GM21515 (cell line): ENCODE data around the gene CTNNA2.
A peak's percentile ranks its signal among the peaks of the same experiment; 100 is the strongest.
"Not testable (repeated sequence)": the region's sequence is repeated elsewhere in the genome, so short reads cannot be mapped to it uniquely, and the experiment has no call there.

ENCODE experiments used
- ATAC-seq: cut with Tn5 transposase; IDR thresholded peaks from one replicate; pipeline ENCODE4 v1.9.1; 2021; ENCODE audit not compliant: unreplicated experiment

The CTNNA2 gene

GRCh38 chr2:80062298-80062697 lies 549.4 kb downstream of the CTNNA2 start:
- no peak for ATAC-seq

- no peak for ATAC-seq
Measured at GRCh38 chr2:80068038-80068731, 555.3 kb downstream of the CTNNA2 start.

GRCh38 chr2:80070587-80070986 lies 557.7 kb downstream of the CTNNA2 start:
- ATAC-seq: no peak

GRCh38 chr2:80071941-80072340 lies 559.1 kb downstream of the CTNNA2 start:
- no peak for ATAC-seq

- peak; percentile 75 for ATAC-seq
Measured at GRCh38 chr2:80073134-80073561, 560.3 kb downstream of the CTNNA2 start.

GRCh38 chr2:80074321-80075070 lies 561.6 kb downstream of the CTNNA2 start:
- no peak for ATAC-seq

- ATAC-seq: no peak
Measured at GRCh38 chr2:80075719-80076118, 562.9 kb downstream of the CTNNA2 start.

GRCh38 chr2:80078290-80079036 lies 565.6 kb downstream of the CTNNA2 start:
- ATAC-seq: no peak

- ATAC-seq: no peak
Measured at GRCh38 chr2:80080957-80081356, 568.1 kb downstream of the CTNNA2 start.

- no peak for ATAC-seq
Measured at GRCh38 chr2:80086831-80087230, 574.0 kb downstream of the CTNNA2 start.

- ATAC-seq: no peak
Measured at GRCh38 chr2:80091237-80091636, 578.4 kb downstream of the CTNNA2 start.

- ATAC-seq: no peak
Measured at GRCh38 chr2:80092474-80092873, 579.6 kb downstream of the CTNNA2 start.

GRCh38 chr2:80098503-80098902 lies 585.7 kb downstream of the CTNNA2 start:
- not testable (repeated sequence) for ATAC-seq

- no peak for ATAC-seq
Measured at GRCh38 chr2:80102026-80102425, 589.2 kb downstream of the CTNNA2 start.

GRCh38 chr2:80105015-80105640 lies 592.3 kb downstream of the CTNNA2 start:
- ATAC-seq: no peak

GRCh38 chr2:80111185-80111584 lies 598.3 kb downstream of the CTNNA2 start:
- ATAC-seq: no peak

- ATAC-seq: no peak
Measured at GRCh38 chr2:80112790-80113189, 599.9 kb downstream of the CTNNA2 start.

- ATAC-seq: no peak
Measured at GRCh38 chr2:80113399-80113798, 600.5 kb downstream of the CTNNA2 start.

GRCh38 chr2:80114812-80115211 lies 602.0 kb downstream of the CTNNA2 start:
- ATAC-seq: no peak

- no peak for ATAC-seq
Measured at GRCh38 chr2:80117401-80117800, 604.5 kb downstream of the CTNNA2 start.

GRCh38 chr2:80120866-80121265 lies 608.0 kb downstream of the CTNNA2 start:
- no peak for ATAC-seq
